HCT116 (cell line): ENCODE results near the gene TMEM30A. TPM values are rescaled to one million over a fixed set of nuclear protein-coding genes. Genes with fewer than 3 reads are reported as not detected.

Experiments used
- ATAC-seq: fragments of 200-7000 bp; cut with Tn5 transposase; 2 replicates; pipeline ENCODE4 v1.9.1; 2020; ENCODE audit warnings: mild to moderate bottlenecking, moderate library complexity
- BruUV-seq: library from RNA; stranded (reverse); fragments of 400-500 nt; replicated peaks from 2 replicates; lab custom pipeline; 2021; lab: Mats Ljungman, UMichigan
- CTCF ChIA-PET: fragments of 300-600 bp; sonication (Branson Sonifier 250); formaldehyde crosslinking; loops from one replicate; lab custom pipeline; 2021; ENCODE audit warnings: antibody characterized with exemption; lab: Charles Lee
- POLR2A ChIA-PET: fragments of 300-600, 350-600 bp; sonication (Branson Sonifier 250); formaldehyde crosslinking; loops from one replicate; lab custom pipeline; 2021; ENCODE audit warnings: antibody characterized with exemption; lab: Charles Lee
- RAD21 ChIA-PET, 2 experiments: fragments of 300-600 bp; sonication (Branson Sonifier 250); formaldehyde crosslinking; loops; one replicate each; lab custom pipeline; 2023; ENCODE audit warnings: low total read pairs in 2 of 2; ENCODE audit not compliant: uncharacterized antibody in 2 of 2, unreplicated experiment in 2 of 2, low non-redundant PET in 1 of 2; lab: Charles Lee
- DNase-seq: peaks from one replicate; pipeline ENCODE4 v3.0.0-alpha.2; 2010; ENCODE audit warnings: low read depth, low spot score
- H2AFZ ChIP-seq: fragments of 200-600 bp; shearing (Covaris generic), sonication (generic); 2 replicates; pipeline ENCODE4 v1.6.1; 2017; ENCODE audit warnings: low read depth, mixed run types, mixed read lengths, antibody characterized with exemption, low read length; ENCODE audit not compliant: poor library complexity, severe bottlenecking
- H3K27ac ChIP-seq: 2 replicates; pipeline ENCODE4 v1.5.1; 2012; ENCODE audit warnings: low read depth, low read length
- H3K27me3 ChIP-seq: fragments of 200-600 bp; sonication (generic); 2 replicates; pipeline ENCODE4 v1.6.1; 2016; ENCODE audit warnings: mixed run types, low read length, mixed read lengths; ENCODE audit not compliant: insufficient read depth
- H3K36me3 ChIP-seq, 2 experiments: fragments of 200-500 bp in 1 of 2; fragments of 200-600 bp in 1 of 2; sonication (Bioruptor generic) in 1 of 2; sonication (generic) in 1 of 2; 2 replicates each; pipeline versions ENCODE4 v1.5.1 to v1.6.1; 2014 to 2016; ENCODE audit warnings: low read length in 2 of 2, inconsistent platforms in 1 of 2, mixed read lengths in 1 of 2, mixed run types in 1 of 2; ENCODE audit not compliant: insufficient read depth in 2 of 2, control insufficient read depth in 1 of 2
- H3K4me1 ChIP-seq, 2 experiments: fragments of 200-600 bp in 1 of 2; sonication (generic) in 1 of 2; 2 replicates each; pipeline versions ENCODE4 v1.5.1 to v1.6.1; 2012 to 2017; ENCODE audit warnings: low read length in 2 of 2, inconsistent platforms in 1 of 2, mild to moderate bottlenecking in 1 of 2, mixed read lengths in 1 of 2, mixed run types in 1 of 2, moderate library complexity in 1 of 2; ENCODE audit not compliant: insufficient read depth in 2 of 2, control insufficient read depth in 1 of 2
- H3K4me2 ChIP-seq: fragments of 200-600 bp; sonication (generic); 2 replicates; pipeline ENCODE4 v1.6.1; 2017; ENCODE audit warnings: mixed run types, low read length, mixed read lengths
- H3K4me3 ChIP-seq, 2 experiments: fragments of 200-600 bp in 1 of 2; sonication (generic) in 1 of 2; replicated peaks in 1 of 2; 2 replicates each; pipeline ENCODE4 v1.5.1; 2011 to 2016; ENCODE audit warnings: low read length in 2 of 2, control low read depth in 1 of 2, low read depth in 1 of 2, mild to moderate bottlenecking in 1 of 2, mixed read lengths in 1 of 2, mixed run types in 1 of 2
- H3K79me2 ChIP-seq: fragments of 200-600 bp; sonication (generic); 2 replicates; pipeline ENCODE4 v1.6.1; 2017; ENCODE audit warnings: mild to moderate bottlenecking, mixed run types, low read length, moderate library complexity, mixed read lengths; ENCODE audit not compliant: insufficient read depth
- H3K9ac ChIP-seq: fragments of 200-600 bp; sonication (generic); 2 replicates; pipeline ENCODE4 v1.6.1; 2016; ENCODE audit warnings: low read length, mixed read lengths
- H3K9me2 ChIP-seq: fragments of 200-600 bp; sonication (generic), shearing (Covaris generic); 2 replicates; pipeline ENCODE4 v1.6.1; 2017; ENCODE audit warnings: mixed run types, mild to moderate bottlenecking, moderate library complexity; ENCODE audit not compliant: insufficient read depth
- H3K9me3 ChIP-seq, 2 experiments: fragments of 200-500 bp in 1 of 2; fragments of 200-600 bp in 1 of 2; sonication (Bioruptor generic) in 1 of 2; sonication (generic) in 1 of 2; 2 replicates each; pipeline ENCODE4 v1.6.1; 2014 to 2017; ENCODE audit warnings: low read length in 2 of 2, mixed read lengths in 2 of 2, inconsistent platforms in 1 of 2, low read depth in 1 of 2, mild to moderate bottlenecking in 1 of 2, mixed run types in 1 of 2, moderate library complexity in 1 of 2; ENCODE audit not compliant: control insufficient read depth in 1 of 2, insufficient read depth in 1 of 2
- H4K20me1 ChIP-seq: fragments of 200-600 bp; sonication (generic), shearing (Covaris generic); 2 replicates; pipeline ENCODE4 v1.6.1; 2017; ENCODE audit warnings: mixed run types, mild to moderate bottlenecking, moderate library complexity; ENCODE audit not compliant: insufficient read depth
- ATF3 ChIP-seq: IDR thresholded peaks from 2 replicates; pipeline ENCODE4 v1.6.1; 2012
- CBX3 ChIP-seq: IDR thresholded peaks from 2 replicates; pipeline ENCODE4 v1.6.1; 2012; ENCODE audit warnings: low read depth
- CEBPB ChIP-seq: IDR thresholded peaks from 2 replicates; pipeline ENCODE4 v1.6.1; 2012; ENCODE audit warnings: low read depth
- EZH2phosphoT487 ChIP-seq: fragments of 200-600 bp; IDR thresholded peaks from 2 replicates; pipeline ENCODE4 v1.6.1; 2018; ENCODE audit warnings: antibody characterized with exemption, borderline replicate concordance
- FOSL1 ChIP-seq: IDR thresholded peaks from 2 replicates; pipeline ENCODE4 v1.6.1; 2012; ENCODE audit warnings: low read depth
- JUND ChIP-seq: IDR thresholded peaks from 2 replicates; pipeline ENCODE4 v1.6.1; 2012
- MAX ChIP-seq: IDR thresholded peaks from 2 replicates; pipeline ENCODE4 v1.6.1; 2012
- POLR2AphosphoS5 ChIP-seq: IDR thresholded peaks from 2 replicates; pipeline ENCODE4 v1.6.1; 2011; ENCODE audit warnings: mild to moderate bottlenecking, low read depth, low read length, moderate library complexity
- SIN3A ChIP-seq: IDR thresholded peaks from 2 replicates; pipeline ENCODE4 v1.6.1; 2012; ENCODE audit warnings: low read depth
- YY1 ChIP-seq: IDR thresholded peaks from 2 replicates; pipeline ENCODE4 v1.6.1; 2011; ENCODE audit warnings: low read length, low read depth, moderate library complexity, mild to moderate bottlenecking; ENCODE audit not compliant: insufficient replicate concordance; ENCODE audit errors: extremely low read depth
- ZFX ChIP-seq: fragments of 450-650 bp; IDR thresholded peaks from 2 replicates; pipeline ENCODE4 v1.6.1; 2017
- intact Hi-C: fragments of 100-400 bp; cut with micrococcal nuclease; formaldehyde crosslinking; loops from 2 replicates; pipeline ENCODE4 v1.10.0; 2022
- total RNA-seq: library from RNA; stranded (reverse); gene quantifications from one replicate; pipeline ENCODE4 v1.2.1, GENCODE V29; 2021; ENCODE audit not compliant: unreplicated experiment
- TF ChIP-seq, protein P1 (sequence below): IDR thresholded peaks from 2 replicates; pipeline ENCODE4 v1.6.1; 2011; ENCODE audit warnings: mild to moderate bottlenecking, low read length, moderate library complexity; ENCODE audit not compliant: insufficient replicate concordance; ENCODE audit errors: extremely low read depth

TMEM30A gene
- total RNA-seq, 1 experiment from 2014 or later = 73.4 TPM

- no peaks in the 10 kb centered on the region for H3K27me3 ChIP-seq
- no peak overlapping the region for H3K9ac ChIP-seq
- no peaks in the 10 kb centered on the region for H3K9me3 ChIP-seq
- TF ChIP-seq, protein P1, sequence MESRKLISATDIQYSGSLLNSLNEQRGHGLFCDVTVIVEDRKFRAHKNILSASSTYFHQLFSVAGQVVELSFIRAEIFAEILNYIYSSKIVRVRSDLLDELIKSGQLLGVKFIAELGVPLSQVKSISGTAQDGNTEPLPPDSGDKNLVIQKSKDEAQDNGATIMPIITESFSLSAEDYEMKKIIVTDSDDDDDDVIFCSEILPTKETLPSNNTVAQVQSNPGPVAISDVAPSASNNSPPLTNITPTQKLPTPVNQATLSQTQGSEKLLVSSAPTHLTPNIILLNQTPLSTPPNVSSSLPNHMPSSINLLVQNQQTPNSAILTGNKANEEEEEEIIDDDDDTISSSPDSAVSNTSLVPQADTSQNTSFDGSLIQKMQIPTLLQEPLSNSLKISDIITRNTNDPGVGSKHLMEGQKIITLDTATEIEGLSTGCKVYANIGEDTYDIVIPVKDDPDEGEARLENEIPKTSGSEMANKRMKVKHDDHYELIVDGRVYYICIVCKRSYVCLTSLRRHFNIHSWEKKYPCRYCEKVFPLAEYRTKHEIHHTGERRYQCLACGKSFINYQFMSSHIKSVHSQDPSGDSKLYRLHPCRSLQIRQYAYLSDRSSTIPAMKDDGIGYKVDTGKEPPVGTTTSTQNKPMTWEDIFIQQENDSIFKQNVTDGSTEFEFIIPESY = no peak
- TF ChIP-seq FOSL1 (no peak), ATF3 (no peak), SIN3A (no peak), POLR2AphosphoS5 (no peak), MAX (no peak), EZH2phosphoT487 (no peak), CEBPB (no peak), CBX3 (no peak), ZFX (no peak), JUND (no peak), YY1 (no peak)
- TF ChIP-seq, all 23 proteins: peak for 0
- no peak overlapping the region for H3K4me3 ChIP-seq
- H3K79me2 ChIP-seq = no peaks in the 10 kb centered on the region
- no peak overlapping the region for H3K4me2 ChIP-seq
- intact Hi-C loops = no loop called here
- ChIA-PET POLR2A (no interaction called here), RAD21 (no interaction called here), CTCF (no interaction called here)
- H3K36me3 ChIP-seq = no peaks in the 10 kb centered on the region
- H3K4me1 ChIP-seq = peaks cover 0 to 7% of the 10 kb centered on the region in 2 experiments; a peak in 2 of 4 replicates
- H4K20me1 ChIP-seq = no peaks in the 10 kb centered on the region
- H3K27ac ChIP-seq = no peak overlapping the region
- ATAC-seq = no peak
- no peak overlapping the region for H2AFZ ChIP-seq
- no peaks in the 10 kb centered on the region for H3K9me2 ChIP-seq
- BruUV-seq = no TSS peak
- no peak for DNase-seq
These were observed 65.3 kb downstream of the TMEM30A start for GRCh38 chr6:75219263-75219662.
